NB4 (cell line): Measurements from ENCODE around the gene RAP1GAP.

Source experiments
- MAX ChIP-seq: IDR thresholded peaks from 2 replicates; pipeline ENCODE4 v1.6.1; 2011; ENCODE audit warnings: low read depth, low read length
- POLR2A ChIP-seq: IDR thresholded peaks from 2 replicates; pipeline ENCODE4 v1.6.1; 2011; ENCODE audit warnings: mild to moderate bottlenecking; ENCODE audit not compliant: insufficient read length; ENCODE audit errors: extremely low read depth
- TF ChIP-seq, protein P1 (sequence below): IDR thresholded peaks from one replicate; pipeline ENCODE4 v1.5.1; 2012; ENCODE audit warnings: low read depth, low read length

GRCh38 chr1:21614419-21615115, 54.6 kb downstream of the RAP1GAP start:
- TF ChIP-seq, protein P1, sequence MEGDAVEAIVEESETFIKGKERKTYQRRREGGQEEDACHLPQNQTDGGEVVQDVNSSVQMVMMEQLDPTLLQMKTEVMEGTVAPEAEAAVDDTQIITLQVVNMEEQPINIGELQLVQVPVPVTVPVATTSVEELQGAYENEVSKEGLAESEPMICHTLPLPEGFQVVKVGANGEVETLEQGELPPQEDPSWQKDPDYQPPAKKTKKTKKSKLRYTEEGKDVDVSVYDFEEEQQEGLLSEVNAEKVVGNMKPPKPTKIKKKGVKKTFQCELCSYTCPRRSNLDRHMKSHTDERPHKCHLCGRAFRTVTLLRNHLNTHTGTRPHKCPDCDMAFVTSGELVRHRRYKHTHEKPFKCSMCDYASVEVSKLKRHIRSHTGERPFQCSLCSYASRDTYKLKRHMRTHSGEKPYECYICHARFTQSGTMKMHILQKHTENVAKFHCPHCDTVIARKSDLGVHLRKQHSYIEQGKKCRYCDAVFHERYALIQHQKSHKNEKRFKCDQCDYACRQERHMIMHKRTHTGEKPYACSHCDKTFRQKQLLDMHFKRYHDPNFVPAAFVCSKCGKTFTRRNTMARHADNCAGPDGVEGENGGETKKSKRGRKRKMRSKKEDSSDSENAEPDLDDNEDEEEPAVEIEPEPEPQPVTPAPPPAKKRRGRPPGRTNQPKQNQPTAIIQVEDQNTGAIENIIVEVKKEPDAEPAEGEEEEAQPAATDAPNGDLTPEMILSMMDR = no peak
- no peak for TF ChIP-seq POLR2A
- TF ChIP-seq MAX = no peak
